ENCODE data around the gene ADRA1B. TPM values are rescaled to one million over a fixed set of nuclear protein-coding genes. Genes with fewer than 3 reads are reported as not detected.

Gene ADRA1B
- total RNA-seq, 6 experiments from 2014 or later, result 0.17 to 0.57 (median 0.38) TPM

- Mint-ChIP-seq H3K9me3 (no peaks in the 10 kb centered on the region), H3K36me3 (ENCODE audit: low read depth) (no peaks in the 10 kb centered on the region), H3K27me3 (ENCODE audit: insufficient read depth) (peaks cover 17% of the 10 kb centered on the region), H3K4me3 (no peak overlapping the region), H3K27ac (no peak overlapping the region), H3K4me1 (ENCODE audit: low read depth) (peaks cover 63% of the 10 kb centered on the region)
- DNase-seq, result no peak
- TF ChIP-seq CTCF (IDR thresholded peaks at IDR 0.05), result no peak
Measured at GRCh38 chr5:159901772-159902171, 14.5 kb upstream of the ADRA1B start.

- H3K9me3 Mint-ChIP-seq, result no peaks in the 10 kb centered on the region
- peaks cover 21% of the 10 kb centered on the region for H3K27me3 Mint-ChIP-seq (ENCODE audit: insufficient read depth)
- peaks cover 72% of the 10 kb centered on the region for H3K4me1 Mint-ChIP-seq (ENCODE audit: low read depth)
- no peak for TF ChIP-seq CTCF (IDR thresholded peaks at IDR 0.05)
- DNase-seq, result no peak
- no peak overlapping the region for H3K27ac Mint-ChIP-seq
- no peaks in the 10 kb centered on the region for H3K36me3 Mint-ChIP-seq (ENCODE audit: low read depth)
- H3K4me3 Mint-ChIP-seq, result no peak overlapping the region
Measured at GRCh38 chr5:159902444-159903121, 13.7 kb upstream of the ADRA1B start.

- no peak for TF ChIP-seq CTCF (IDR thresholded peaks at IDR 0.05)
- DNase-seq, result no peak
- Mint-ChIP-seq H3K27ac (no peak overlapping the region), H3K4me1 (ENCODE audit: low read depth) (peaks cover 77% of the 10 kb centered on the region), H3K27me3 (ENCODE audit: insufficient read depth) (peaks cover 23% of the 10 kb centered on the region), H3K9me3 (no peaks in the 10 kb centered on the region), H3K4me3 (no peak overlapping the region), H3K36me3 (ENCODE audit: low read depth) (no peaks in the 10 kb centered on the region)
Measured at GRCh38 chr5:159903131-159903530, 13.2 kb upstream of the ADRA1B start.

GRCh38 chr5:159904874-159905273 lies 11.4 kb upstream of the ADRA1B start:
- no peak overlapping the region for H3K27ac Mint-ChIP-seq
- no peak for TF ChIP-seq CTCF (IDR thresholded peaks at IDR 0.05)
- peaks cover 21% of the 10 kb centered on the region; the same call in 1 of the 2 replicates for H3K27me3 Mint-ChIP-seq (ENCODE audit: insufficient read depth)
- H3K36me3 Mint-ChIP-seq (ENCODE audit: low read depth), result no peaks in the 10 kb centered on the region
- H3K9me3 Mint-ChIP-seq, result no peaks in the 10 kb centered on the region
- H3K4me3 Mint-ChIP-seq, result no peak overlapping the region
- DNase-seq, result no peak
- peaks cover 75% of the 10 kb centered on the region for H3K4me1 Mint-ChIP-seq (ENCODE audit: low read depth)

GRCh38 chr5:159905496-159905895 lies 10.8 kb upstream of the ADRA1B start:
- peaks cover 68% of the 10 kb centered on the region for H3K4me1 Mint-ChIP-seq (ENCODE audit: low read depth)
- H3K4me3 Mint-ChIP-seq, result peak overlapping the region; percentile 6; the same call in 1 of the 2 replicates
- H3K36me3 Mint-ChIP-seq (ENCODE audit: low read depth), result no peaks in the 10 kb centered on the region
- DNase-seq, result peak; percentile 95
- TF ChIP-seq CTCF (IDR thresholded peaks at IDR 0.05), result no peak
- no peaks in the 10 kb centered on the region for H3K9me3 Mint-ChIP-seq
- H3K27ac Mint-ChIP-seq, result peak overlapping the region; percentile 8; the same call in 1 of the 2 replicates
- H3K27me3 Mint-ChIP-seq (ENCODE audit: insufficient read depth), result peaks cover 26% of the 10 kb centered on the region; the same call in 1 of the 2 replicates

Measured in HFFc6 (cell line).